Lower leg skin (tissue), 4 donors: ENCODE measurements around the gene MIAT. TPM values are rescaled to one million over a fixed set of nuclear protein-coding genes. Genes with fewer than 3 reads are reported as not detected.

ENCODE experiments used
- DNase-seq, 2 donors: peaks; one replicate each; pipeline ENCODE4 v3.0.0-alpha.2; 2019; ENCODE audit warnings: low spot score in 2 of 2
- H3K4me3 ChIP-seq: fragments of 200-600 bp; sonication (generic); 2 replicates; pipeline ENCODE4 v1.5.1; 2017; ENCODE audit warnings: mild to moderate bottlenecking, low read depth; ENCODE audit not compliant: poor library complexity, severe bottlenecking
- CTCF ChIP-seq, 3 donors: fragments of 450-650 bp; IDR thresholded peaks; one replicate each; pipeline ENCODE4 v1.5.1; 2016; ENCODE audit warnings: antibody characterized with exemption in 3 of 3, mild to moderate bottlenecking in 3 of 3, moderate library complexity in 2 of 3
- POLR2A ChIP-seq, 2 donors: fragments of 450-650 bp; IDR thresholded peaks; one replicate each; pipeline ENCODE4 v1.6.1; 2016 to 2017; ENCODE audit warnings: antibody characterized with exemption in 2 of 2, mild to moderate bottlenecking in 1 of 2, moderate library complexity in 1 of 2
- WGBS, 2 donors: methylation state at CpG; one replicate each; pipeline ENCODE4 v1.1.5; 2018; 5-methylcytosine and 5-hydroxymethylcytosine counted together
- intact Hi-C: fragments of 100-400 bp; cut with DNase I; formaldehyde crosslinking; loops from one replicate; pipeline ENCODE4 v1.15.0; 2023; ENCODE audit warnings: low total_unique reads
- total RNA-seq, 4 donors: library from RNA; depleted of rRNA; stranded (reverse); fragments of >200 nt; gene quantifications; one replicate each; pipeline ENCODE4 v1.1.0, GENCODE V29; 2016

MIAT gene
- total RNA-seq, 4 donors from 2014 or later, result 0.47 to 2.4 (median 1.4) TPM

GRCh38 chr22:26707090-26707489, 49.7 kb downstream of the MIAT start:
- intact Hi-C loops, result no loop called here
- WGBS, 2 donors, result 96 to 97% methylated on average over 2 of the region's 2 CpGs
- no peak for DNase-seq
- TF ChIP-seq CTCF (IDR thresholded peaks at IDR 0.05), result no peak
- no peak for TF ChIP-seq POLR2A (IDR thresholded peaks at IDR 0.05)
- no peak overlapping the region for H3K4me3 ChIP-seq

GRCh38 chr22:26707581-26707980, 50.2 kb downstream of the MIAT start:
- no peak for DNase-seq
- TF ChIP-seq CTCF (IDR thresholded peaks at IDR 0.05), result no peak
- no peak for TF ChIP-seq POLR2A (IDR thresholded peaks at IDR 0.05)
- WGBS, 2 donors, result 86 to 90% methylated on average over 2 of the region's 2 CpGs
- intact Hi-C loops, result no loop called here
- no peak overlapping the region for H3K4me3 ChIP-seq

- no peak overlapping the region for H3K4me3 ChIP-seq
- DNase-seq, result no peak
- intact Hi-C loops, result no loop called here
- TF ChIP-seq CTCF (IDR thresholded peaks at IDR 0.05) (no peak), POLR2A (IDR thresholded peaks at IDR 0.05) (no peak)
- 76 to 79% methylated on average over 7 of the region's 7 CpGs for WGBS, 2 donors
These were observed 51.0 kb downstream of the MIAT start for GRCh38 chr22:26708256-26709009.

- no peak for TF ChIP-seq POLR2A (IDR thresholded peaks at IDR 0.05)
- no peak for TF ChIP-seq CTCF (IDR thresholded peaks at IDR 0.05)
- H3K4me3 ChIP-seq, result no peak overlapping the region
- WGBS, 2 donors, result 95 to 98% methylated on average over 3 of the region's 3 CpGs
- intact Hi-C loops, result no loop called here
- DNase-seq, result no peak
These were observed 52.4 kb downstream of the MIAT start for GRCh38 chr22:26709617-26710390.

- intact Hi-C loops, result no loop called here
- no peak overlapping the region for H3K4me3 ChIP-seq
- DNase-seq, result no peak
- WGBS, 2 donors, result 73 to 88% methylated on average over 4 of the region's 4 CpGs
- TF ChIP-seq POLR2A (IDR thresholded peaks at IDR 0.05) (no peak), CTCF (IDR thresholded peaks at IDR 0.05) (no peak)
These were observed 54.0 kb downstream of the MIAT start for GRCh38 chr22:26711205-26711963.
